Measurements from ENCODE around the gene PSMA6. TPM values are rescaled to one million over a fixed set of nuclear protein-coding genes. Genes with fewer than 3 reads are reported as not detected.

PSMA6 gene
- polyA plus RNA-seq, 2 donors, result 92.3 to 156 TPM

DNA sequence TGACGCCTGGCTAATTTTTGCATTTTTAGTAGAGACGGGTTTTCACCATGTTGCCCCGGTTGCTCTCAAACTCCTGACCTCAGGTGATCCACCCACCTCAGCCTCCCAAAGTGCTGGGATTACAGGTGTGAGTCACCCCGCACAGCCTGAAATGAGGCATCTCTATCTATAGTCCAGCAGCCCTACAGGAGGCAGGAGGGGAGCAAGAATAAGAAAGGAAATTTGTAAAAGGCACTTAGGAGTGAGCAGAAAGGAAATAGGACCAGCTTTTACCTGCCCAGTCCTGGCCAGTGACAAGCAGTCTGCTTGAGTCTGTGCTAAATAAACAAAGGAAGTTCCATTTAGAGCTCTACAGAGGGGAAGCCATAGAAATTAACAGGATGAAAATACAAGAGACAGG, 15.0 kb upstream of the PSMA6 start:
- Histone ChIP-seq H3K36me3 (ENCODE audit: control insufficient read depth in 2 of 2, insufficient read depth in 2 of 2, low read length in 1 of 2) (peaks cover 0 to 2% of the 10 kb centered on the region in 2 donors), H3K27me3 (ENCODE audit: control insufficient read depth in 1 of 2, insufficient read depth in 2 of 2, low read length in 2 of 2) (no peaks in the 10 kb centered on the region), H3K4me1 (ENCODE audit: control insufficient read depth in 2 of 2, insufficient read depth in 2 of 2, low read length in 1 of 2) (no peaks in the 10 kb centered on the region), H3K9me3 (ENCODE audit: control insufficient read depth in 2 of 2, insufficient read depth in 1 of 2, low read depth in 1 of 2, low read length in 1 of 2) (no peaks in the 10 kb centered on the region), H3K27ac (ENCODE audit: low read depth in 2 of 2, low read length in 1 of 2) (no peak overlapping the region), H3K4me3 (ENCODE audit: low read depth in 1 of 2, low read length in 2 of 2) (no peak overlapping the region)
- 91 to 94% methylated on average over 4 of the region's 4 CpGs for WGBS, 2 donors

DNA sequence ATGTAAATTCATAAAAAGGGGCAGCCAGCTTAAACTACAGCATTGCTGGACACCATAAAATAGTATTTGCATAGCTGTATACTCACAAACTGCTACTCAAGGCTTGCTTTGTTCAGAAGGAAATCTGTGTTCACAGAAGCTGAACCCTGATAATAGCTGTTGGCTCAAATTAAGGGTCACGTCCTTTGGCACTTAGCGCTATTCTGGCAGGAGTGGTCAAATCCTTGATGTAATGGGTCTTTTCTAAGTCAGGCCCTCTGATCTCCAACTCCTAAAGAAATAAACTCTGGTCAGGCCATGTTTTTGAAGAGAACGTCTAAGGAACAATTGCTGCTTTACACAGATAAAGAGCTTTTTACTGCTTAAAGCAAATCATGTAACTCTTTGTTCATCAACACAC, 12.8 kb upstream of the PSMA6 start:
- H3K4me3 ChIP-seq (ENCODE audit: low read depth in 1 of 2, low read length in 2 of 2), result no peak overlapping the region
- no peaks in the 10 kb centered on the region for H3K27me3 ChIP-seq (ENCODE audit: control insufficient read depth in 1 of 2, insufficient read depth in 2 of 2, low read length in 2 of 2)
- WGBS, 2 donors, result 80 to 83% methylated on average over 3 of the region's 3 CpGs
- peaks cover 0 to 1% of the 10 kb centered on the region in 2 donors for H3K36me3 ChIP-seq (ENCODE audit: control insufficient read depth in 2 of 2, insufficient read depth in 2 of 2, low read length in 1 of 2)
- H3K4me1 ChIP-seq (ENCODE audit: control insufficient read depth in 2 of 2, insufficient read depth in 2 of 2, low read length in 1 of 2), result no peaks in the 10 kb centered on the region
- no peak overlapping the region for H3K27ac ChIP-seq (ENCODE audit: low read depth in 2 of 2, low read length in 1 of 2)
- no peaks in the 10 kb centered on the region for H3K9me3 ChIP-seq (ENCODE audit: control insufficient read depth in 2 of 2, insufficient read depth in 1 of 2, low read depth in 1 of 2, low read length in 1 of 2)

DNA sequence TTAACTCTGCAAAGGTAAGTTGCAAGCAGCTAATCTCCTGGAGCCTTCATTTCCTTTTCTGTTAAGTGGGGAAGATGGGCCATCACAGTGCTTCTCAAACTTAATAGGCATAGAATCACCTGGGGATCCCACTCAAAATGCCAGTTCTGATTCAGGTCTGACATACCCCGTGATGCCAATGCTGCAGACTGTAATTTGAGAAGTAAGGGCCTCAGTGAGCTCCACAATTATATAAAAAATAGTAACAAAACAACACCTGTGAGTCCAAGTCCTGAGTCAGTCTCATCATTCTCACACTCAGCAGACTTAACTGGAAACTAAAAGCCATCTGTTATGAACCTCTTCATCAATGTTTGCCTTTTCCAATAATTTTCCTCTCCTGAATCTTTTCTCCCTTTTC, 10.8 kb upstream of the PSMA6 start:
- H3K4me3 ChIP-seq (ENCODE audit: low read depth in 1 of 2, low read length in 2 of 2), result no peak overlapping the region
- no peaks in the 10 kb centered on the region for H3K9me3 ChIP-seq (ENCODE audit: control insufficient read depth in 2 of 2, insufficient read depth in 1 of 2, low read depth in 1 of 2, low read length in 1 of 2)
- 91 to 95% methylated on average over 1 of the region's 1 CpG for WGBS, 2 donors
- H3K4me1 ChIP-seq (ENCODE audit: control insufficient read depth in 2 of 2, insufficient read depth in 2 of 2, low read length in 1 of 2), result no peaks in the 10 kb centered on the region
- H3K27me3 ChIP-seq (ENCODE audit: control insufficient read depth in 1 of 2, insufficient read depth in 2 of 2, low read length in 2 of 2), result no peaks in the 10 kb centered on the region
- H3K36me3 ChIP-seq (ENCODE audit: control insufficient read depth in 2 of 2, insufficient read depth in 2 of 2, low read length in 1 of 2), result no peaks in the 10 kb centered on the region
- H3K27ac ChIP-seq (ENCODE audit: low read depth in 2 of 2, low read length in 1 of 2), result no peak overlapping the region

DNA sequence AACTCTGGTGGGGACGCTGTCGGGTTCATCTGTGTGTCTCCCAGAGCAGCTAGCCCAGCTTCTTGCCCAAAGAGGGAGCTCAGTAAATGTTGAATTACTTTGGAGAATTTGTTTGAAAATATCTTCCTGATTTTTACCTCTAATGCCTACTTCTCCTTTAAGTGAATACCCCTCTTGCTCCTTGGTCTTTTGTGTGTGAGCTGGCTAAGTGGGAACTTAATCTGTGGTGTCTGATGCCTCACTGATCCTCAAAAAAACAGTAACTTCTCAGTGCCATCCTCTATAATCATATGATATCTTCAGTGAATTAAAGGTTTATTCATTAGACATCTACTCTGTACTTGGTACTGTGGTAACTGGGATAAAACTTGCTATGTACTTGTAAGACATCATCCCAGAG, 7.7 kb upstream of the PSMA6 start:
- no peak overlapping the region for H3K27ac ChIP-seq (ENCODE audit: low read depth in 2 of 2, low read length in 1 of 2)
- 95% methylated on average over 2 of the region's 2 CpGs for WGBS, 2 donors
- no peaks in the 10 kb centered on the region for H3K27me3 ChIP-seq (ENCODE audit: control insufficient read depth in 1 of 2, insufficient read depth in 2 of 2, low read length in 2 of 2)
- H3K36me3 ChIP-seq (ENCODE audit: control insufficient read depth in 2 of 2, insufficient read depth in 2 of 2, low read length in 1 of 2), result no peaks in the 10 kb centered on the region
- H3K9me3 ChIP-seq (ENCODE audit: control insufficient read depth in 2 of 2, insufficient read depth in 1 of 2, low read depth in 1 of 2, low read length in 1 of 2), result no peaks in the 10 kb centered on the region
- no peak overlapping the region for H3K4me3 ChIP-seq (ENCODE audit: low read depth in 1 of 2, low read length in 2 of 2)
- H3K4me1 ChIP-seq (ENCODE audit: control insufficient read depth in 2 of 2, insufficient read depth in 2 of 2, low read length in 1 of 2), result no peaks in the 10 kb centered on the region

DNA sequence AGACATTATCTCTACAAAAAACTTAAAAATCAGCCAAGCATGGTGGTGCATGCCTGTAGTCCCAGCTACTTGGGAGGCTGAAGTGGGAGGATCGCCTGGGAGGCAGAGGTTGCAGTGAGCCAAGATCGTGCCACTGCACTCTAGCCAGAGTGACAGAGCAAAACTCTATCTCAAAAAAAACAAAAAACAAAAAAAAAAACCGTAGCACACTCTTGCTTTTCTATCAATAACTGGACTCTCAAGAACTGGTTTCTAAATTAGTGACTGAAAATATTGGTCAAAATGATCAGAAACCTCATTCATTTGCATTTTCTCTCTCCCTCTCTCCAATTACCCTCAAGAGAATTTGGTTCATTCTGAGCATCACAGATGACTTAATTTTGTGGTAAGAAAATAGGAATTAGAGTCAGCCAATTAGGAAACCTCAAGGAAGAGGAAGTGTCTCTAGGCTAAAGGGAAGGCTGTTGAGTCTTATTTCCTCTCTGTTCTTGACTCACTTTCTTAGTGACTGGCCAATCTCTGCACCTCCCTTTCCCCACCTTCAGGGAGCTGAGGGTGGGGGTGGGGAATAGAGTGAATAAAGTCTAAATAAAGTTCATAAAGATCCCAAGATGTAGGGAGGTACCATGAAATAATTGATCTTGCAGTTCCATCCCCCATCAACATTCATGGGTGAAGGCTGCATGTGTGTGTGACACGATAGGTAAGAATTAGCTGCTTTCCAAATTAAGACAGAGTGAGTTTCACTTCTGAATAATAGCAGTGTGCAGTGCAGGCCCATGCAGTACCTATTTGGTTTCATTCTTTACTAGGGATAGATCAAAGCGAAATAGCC, 6.8 kb upstream of the PSMA6 start:
- no peak overlapping the region for H3K4me3 ChIP-seq (ENCODE audit: low read depth in 1 of 2, low read length in 2 of 2)
- no peaks in the 10 kb centered on the region for H3K9me3 ChIP-seq (ENCODE audit: control insufficient read depth in 2 of 2, insufficient read depth in 1 of 2, low read depth in 1 of 2, low read length in 1 of 2)
- no peaks in the 10 kb centered on the region for H3K36me3 ChIP-seq (ENCODE audit: control insufficient read depth in 2 of 2, insufficient read depth in 2 of 2, low read length in 1 of 2)
- WGBS, 2 donors, result 72 to 73% methylated on average over 5 of the region's 5 CpGs
- no peaks in the 10 kb centered on the region for H3K4me1 ChIP-seq (ENCODE audit: control insufficient read depth in 2 of 2, insufficient read depth in 2 of 2, low read length in 1 of 2)
- H3K27ac ChIP-seq (ENCODE audit: low read depth in 2 of 2, low read length in 1 of 2), result no peak overlapping the region
- no peaks in the 10 kb centered on the region for H3K27me3 ChIP-seq (ENCODE audit: control insufficient read depth in 1 of 2, insufficient read depth in 2 of 2, low read length in 2 of 2)

DNA sequence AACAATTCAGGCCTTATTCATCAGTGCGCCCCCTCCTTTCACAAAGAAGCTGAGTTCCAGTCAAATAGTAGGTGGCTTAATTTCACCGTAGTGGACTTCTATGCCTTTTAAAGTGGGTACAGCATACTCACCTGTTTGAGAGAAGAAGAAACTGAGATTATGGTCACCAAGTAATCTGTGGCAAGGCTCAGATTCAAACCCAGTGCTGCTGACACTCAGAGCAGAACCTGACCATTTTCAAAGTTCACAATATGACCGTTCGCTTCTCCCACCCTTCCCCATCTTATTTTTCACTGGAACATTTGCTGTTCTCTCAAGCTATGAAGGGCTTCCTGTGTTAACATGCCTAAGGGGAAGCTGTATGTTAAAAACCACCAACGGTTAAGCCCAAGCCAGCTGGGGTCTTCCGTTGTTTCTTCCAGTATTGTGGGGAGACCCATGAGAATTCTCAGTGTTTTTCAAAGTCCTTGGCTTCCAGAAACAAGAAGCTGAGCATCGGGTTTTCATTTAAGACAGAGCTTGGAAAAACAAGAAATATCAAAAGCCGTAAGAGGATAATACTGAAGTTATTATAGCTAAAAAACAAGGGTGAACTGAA, 6.1 kb upstream of the PSMA6 start:
- Histone ChIP-seq H3K27me3 (ENCODE audit: control insufficient read depth in 1 of 2, insufficient read depth in 2 of 2, low read length in 2 of 2) (no peaks in the 10 kb centered on the region), H3K4me1 (ENCODE audit: control insufficient read depth in 2 of 2, insufficient read depth in 2 of 2, low read length in 1 of 2) (no peaks in the 10 kb centered on the region), H3K36me3 (ENCODE audit: control insufficient read depth in 2 of 2, insufficient read depth in 2 of 2, low read length in 1 of 2) (no peaks in the 10 kb centered on the region), H3K9me3 (ENCODE audit: control insufficient read depth in 2 of 2, insufficient read depth in 1 of 2, low read depth in 1 of 2, low read length in 1 of 2) (no peaks in the 10 kb centered on the region), H3K27ac (ENCODE audit: low read depth in 2 of 2, low read length in 1 of 2) (no peak overlapping the region), H3K4me3 (ENCODE audit: low read depth in 1 of 2, low read length in 2 of 2) (no peak overlapping the region)
- 71 to 78% methylated on average over 8 of the region's 8 CpGs for WGBS, 2 donors

DNA sequence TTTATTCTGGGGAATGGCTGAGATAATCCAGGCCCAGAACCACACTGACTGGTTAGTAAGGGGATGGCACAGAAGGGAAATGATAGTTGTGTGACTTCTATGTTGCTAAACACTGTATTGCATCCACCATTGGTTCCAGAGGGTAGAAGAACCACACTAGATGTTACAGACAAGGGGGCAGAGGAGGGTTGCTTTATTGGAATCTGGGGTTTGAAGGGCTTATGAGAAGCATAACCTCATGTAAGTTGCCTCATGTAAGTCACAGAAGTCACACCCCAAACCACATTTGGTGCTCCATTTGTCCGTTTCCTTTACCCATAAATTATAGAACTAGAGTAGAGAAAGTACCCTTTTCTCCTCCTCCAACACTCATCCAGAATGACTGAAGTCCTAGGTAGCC, 5.5 kb upstream of the PSMA6 start:
- Histone ChIP-seq H3K27me3 (ENCODE audit: control insufficient read depth in 1 of 2, insufficient read depth in 2 of 2, low read length in 2 of 2) (no peaks in the 10 kb centered on the region), H3K36me3 (ENCODE audit: control insufficient read depth in 2 of 2, insufficient read depth in 2 of 2, low read length in 1 of 2) (no peaks in the 10 kb centered on the region), H3K4me1 (ENCODE audit: control insufficient read depth in 2 of 2, insufficient read depth in 2 of 2, low read length in 1 of 2) (no peaks in the 10 kb centered on the region), H3K9me3 (ENCODE audit: control insufficient read depth in 2 of 2, insufficient read depth in 1 of 2, low read depth in 1 of 2, low read length in 1 of 2) (no peaks in the 10 kb centered on the region), H3K4me3 (ENCODE audit: low read depth in 1 of 2, low read length in 2 of 2) (no peak overlapping the region), H3K27ac (ENCODE audit: low read depth in 2 of 2, low read length in 1 of 2) (no peak overlapping the region)
- 72 to 79% methylated on average over 1 of the region's 1 CpG for WGBS, 2 donors

DNA sequence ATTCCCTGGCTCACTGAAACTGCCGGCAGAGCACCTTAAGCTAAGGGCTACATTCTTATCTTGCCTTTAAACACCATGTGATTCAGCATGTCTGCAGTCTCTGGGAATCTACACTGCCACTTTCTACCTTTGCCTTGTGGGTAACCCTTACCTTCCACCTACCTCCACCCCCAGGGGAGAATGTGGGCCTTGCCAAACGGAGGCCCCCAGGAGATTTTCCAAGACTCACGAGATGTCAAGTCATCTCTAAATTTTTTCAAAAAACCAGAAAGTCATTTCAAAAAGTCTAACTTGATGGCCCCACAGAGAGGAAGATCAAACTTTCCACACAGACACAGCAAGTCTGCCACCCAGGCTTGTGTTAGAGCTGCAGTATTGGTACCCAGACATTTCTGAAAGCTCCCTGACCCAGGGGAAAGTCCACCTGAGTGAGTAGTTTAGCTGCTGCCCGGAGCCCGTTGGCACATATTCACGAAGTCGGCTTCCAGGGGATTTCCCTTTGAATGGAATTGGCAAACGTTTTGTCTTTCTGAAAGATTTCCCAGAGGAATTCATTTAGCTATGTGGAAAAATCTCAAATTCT, 4.7 kb upstream of the PSMA6 start:
- Histone ChIP-seq H3K36me3 (ENCODE audit: control insufficient read depth in 2 of 2, insufficient read depth in 2 of 2, low read length in 1 of 2) (no peaks in the 10 kb centered on the region), H3K9me3 (ENCODE audit: control insufficient read depth in 2 of 2, insufficient read depth in 1 of 2, low read depth in 1 of 2, low read length in 1 of 2) (no peaks in the 10 kb centered on the region), H3K27ac (ENCODE audit: low read depth in 2 of 2, low read length in 1 of 2) (no peak overlapping the region), H3K4me3 (ENCODE audit: low read depth in 1 of 2, low read length in 2 of 2) (no peak overlapping the region), H3K4me1 (ENCODE audit: control insufficient read depth in 2 of 2, insufficient read depth in 2 of 2, low read length in 1 of 2) (no peaks in the 10 kb centered on the region), H3K27me3 (ENCODE audit: control insufficient read depth in 1 of 2, insufficient read depth in 2 of 2, low read length in 2 of 2) (no peaks in the 10 kb centered on the region)
- 18% methylated on average over 8 of the region's 8 CpGs for WGBS, 2 donors

DNA sequence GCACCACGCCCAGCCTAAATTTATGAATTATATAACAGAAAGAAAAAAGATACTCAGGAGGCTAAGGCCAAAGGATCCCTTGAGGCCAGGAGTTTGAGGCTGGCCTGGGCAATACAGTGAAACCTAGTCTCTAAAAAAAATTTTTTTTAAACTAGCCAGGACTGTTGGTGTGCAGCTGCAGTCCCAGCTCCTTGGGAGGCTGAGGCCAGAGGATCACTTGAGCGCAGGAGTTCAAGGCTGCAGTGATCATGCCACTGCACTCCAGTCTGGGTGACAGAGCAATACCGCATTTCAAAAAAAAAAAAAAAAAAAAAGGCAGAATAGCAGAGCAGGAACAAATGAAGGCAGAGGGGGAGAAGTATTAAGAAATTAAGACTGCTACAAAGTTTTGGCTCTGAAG, 2.6 kb upstream of the PSMA6 start:
- Histone ChIP-seq H3K36me3 (ENCODE audit: control insufficient read depth in 2 of 2, insufficient read depth in 2 of 2, low read length in 1 of 2) (no peaks in the 10 kb centered on the region), H3K4me3 (ENCODE audit: low read depth in 1 of 2, low read length in 2 of 2) (no peak overlapping the region), H3K27ac (ENCODE audit: low read depth in 2 of 2, low read length in 1 of 2) (no peak overlapping the region), H3K27me3 (ENCODE audit: control insufficient read depth in 1 of 2, insufficient read depth in 2 of 2, low read length in 2 of 2) (no peaks in the 10 kb centered on the region), H3K4me1 (ENCODE audit: control insufficient read depth in 2 of 2, insufficient read depth in 2 of 2, low read length in 1 of 2) (no peaks in the 10 kb centered on the region), H3K9me3 (ENCODE audit: control insufficient read depth in 2 of 2, insufficient read depth in 1 of 2, low read depth in 1 of 2, low read length in 1 of 2) (no peaks in the 10 kb centered on the region)
- WGBS, 2 donors, result 96 to 99% methylated on average over 3 of the region's 3 CpGs

Measured in esophagus (tissue), 2 donors.